GM18907 (cell line): ENCODE results near the gene SBNO1.
A peak's percentile ranks its signal among the peaks of the same experiment; 100 is the strongest.
"Not testable (repeated sequence)": the region's sequence is repeated elsewhere in the genome, so short reads cannot be mapped to it uniquely, and the experiment has no call there.

ENCODE experiments used
- ATAC-seq: cut with Tn5 transposase; IDR thresholded peaks from one replicate; pipeline ENCODE4 v1.9.1; 2021; ENCODE audit warnings: mild to moderate bottlenecking, moderate library complexity; ENCODE audit not compliant: unreplicated experiment

The SBNO1 gene

GRCh38 chr12:123271001-123271668 is 93.5 kb downstream of the SBNO1 start:
- ATAC-seq = peak; percentile 56

DNA sequence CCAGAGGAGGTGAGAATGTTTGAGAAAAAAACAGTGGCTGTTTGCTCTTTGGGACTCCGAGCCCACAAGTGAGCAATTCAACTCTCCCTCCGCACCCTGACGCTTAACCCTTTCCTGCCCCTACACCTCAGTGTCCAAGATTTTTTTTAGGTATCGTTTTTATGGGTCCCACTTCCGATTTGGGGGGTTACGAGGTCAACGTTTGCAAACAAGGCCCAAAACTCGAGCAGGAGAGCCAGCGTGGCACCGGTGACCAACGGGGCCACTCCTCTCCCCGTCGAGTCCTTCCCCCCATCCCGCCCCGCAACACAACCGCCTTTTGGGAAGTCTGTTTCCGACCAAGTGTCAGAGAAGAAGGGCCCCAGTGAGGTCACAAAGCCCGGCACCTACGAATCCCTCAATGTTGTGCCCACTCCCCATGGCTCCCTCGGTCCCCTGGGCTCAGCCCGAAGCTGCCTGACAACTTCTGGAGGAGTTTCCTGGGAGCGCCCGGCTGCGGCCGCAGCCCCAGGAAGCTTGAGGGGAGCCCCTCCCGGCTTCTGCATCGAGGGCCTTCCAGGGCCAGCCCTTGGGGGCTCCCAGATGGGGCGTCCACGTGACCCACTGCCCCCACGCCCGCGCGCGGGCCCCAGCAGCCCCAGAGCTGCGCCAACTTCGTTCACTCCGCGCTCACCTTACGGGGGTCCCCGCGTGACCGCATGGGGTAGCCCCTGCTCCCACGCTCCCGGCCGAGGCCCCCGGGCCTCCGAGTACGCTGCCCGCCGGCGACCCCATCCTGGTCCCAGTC is 94.2 kb downstream of the SBNO1 start:
- peak; percentile 9 for ATAC-seq

DNA sequence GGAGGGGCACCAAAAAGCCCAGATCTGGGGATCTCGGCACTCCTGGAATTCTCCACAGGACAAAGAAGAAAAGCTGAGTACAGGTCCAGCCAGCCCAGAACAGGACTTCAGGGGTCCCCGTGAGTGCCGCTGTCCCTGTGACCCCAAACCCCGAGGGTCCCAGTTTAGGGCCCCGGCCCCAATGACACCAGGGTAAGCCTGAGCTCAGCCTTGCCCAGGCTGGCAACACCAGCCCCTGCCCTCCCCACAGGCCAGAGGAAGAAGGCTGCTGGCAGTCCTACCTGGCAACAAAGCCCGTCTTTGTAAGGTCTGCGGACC is 94.8 kb downstream of the SBNO1 start:
- ATAC-seq = no peak

- ATAC-seq = no peak
Measured at GRCh38 chr12:123269395-123269892, 95.2 kb downstream of the SBNO1 start.

GRCh38 chr12:123268850-123269249 is 95.8 kb downstream of the SBNO1 start:
- no peak for ATAC-seq

DNA sequence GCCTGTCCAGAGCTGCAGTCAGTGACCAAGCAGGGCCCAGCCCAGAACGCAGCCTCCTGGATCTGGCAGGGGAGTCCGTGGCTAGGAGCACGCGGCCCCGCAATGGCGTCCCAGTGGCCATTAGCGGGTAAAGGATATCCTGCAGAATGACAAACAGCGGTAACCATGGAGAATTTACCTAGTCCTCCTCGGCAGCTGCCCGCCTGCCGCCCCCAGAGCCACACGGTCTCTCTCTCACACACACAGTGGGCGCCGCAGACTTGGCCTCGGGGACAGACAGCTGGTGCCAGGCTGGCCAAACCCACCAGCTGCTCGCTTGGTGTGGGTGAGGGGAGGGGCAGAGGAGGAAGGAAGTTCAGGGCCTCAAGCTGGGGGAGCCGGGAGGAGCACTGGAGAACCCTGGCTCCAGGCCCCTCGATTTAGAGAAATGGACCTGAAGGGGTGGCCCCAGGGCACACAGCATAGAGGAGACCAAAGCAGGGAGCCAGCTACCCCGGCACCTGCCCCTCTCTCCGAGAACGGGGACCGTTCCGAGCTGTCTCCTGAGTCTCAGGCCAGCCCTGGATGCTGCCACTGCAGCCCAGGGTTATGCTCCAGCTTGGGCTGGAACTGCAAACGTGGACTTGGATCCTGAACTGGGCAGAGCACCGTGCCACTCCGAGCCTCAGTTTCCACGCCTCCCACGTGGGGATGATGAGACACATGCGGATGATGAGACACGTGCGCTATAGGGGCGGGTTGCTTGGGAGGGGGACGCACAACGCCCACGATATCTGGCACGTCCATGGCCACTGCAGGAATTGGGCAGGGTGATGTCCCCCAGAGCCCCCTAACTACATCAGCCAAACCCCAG is 96.4 kb downstream of the SBNO1 start:
- ATAC-seq = no peak

GRCh38 chr12:123267335-123267920 is 97.2 kb downstream of the SBNO1 start:
- ATAC-seq = no peak

GRCh38 chr12:123266679-123267277 is 97.9 kb downstream of the SBNO1 start:
- no peak for ATAC-seq

GRCh38 chr12:123265851-123266678 is 98.6 kb downstream of the SBNO1 start:
- ATAC-seq = no peak

DNA sequence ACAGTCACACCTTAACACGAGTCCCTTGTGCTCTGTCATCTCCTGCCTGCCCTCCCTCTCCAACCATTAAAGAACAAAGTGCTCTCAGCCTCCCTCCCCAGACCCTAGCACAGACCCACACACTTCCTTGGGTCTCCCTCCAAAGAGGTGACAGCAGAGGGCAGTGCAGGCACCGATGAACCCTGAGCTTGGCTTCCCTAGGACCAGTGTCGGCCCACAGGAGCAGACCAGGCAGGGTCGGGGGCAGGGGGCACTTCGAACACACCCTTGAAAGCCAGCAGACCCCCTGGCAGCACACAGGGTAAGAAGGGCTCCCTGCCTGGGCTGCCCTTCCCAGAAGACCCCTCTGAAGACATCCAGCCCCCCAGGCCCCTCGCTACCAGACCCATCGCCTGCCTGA is 100.0 kb downstream of the SBNO1 start:
- no peak for ATAC-seq

DNA sequence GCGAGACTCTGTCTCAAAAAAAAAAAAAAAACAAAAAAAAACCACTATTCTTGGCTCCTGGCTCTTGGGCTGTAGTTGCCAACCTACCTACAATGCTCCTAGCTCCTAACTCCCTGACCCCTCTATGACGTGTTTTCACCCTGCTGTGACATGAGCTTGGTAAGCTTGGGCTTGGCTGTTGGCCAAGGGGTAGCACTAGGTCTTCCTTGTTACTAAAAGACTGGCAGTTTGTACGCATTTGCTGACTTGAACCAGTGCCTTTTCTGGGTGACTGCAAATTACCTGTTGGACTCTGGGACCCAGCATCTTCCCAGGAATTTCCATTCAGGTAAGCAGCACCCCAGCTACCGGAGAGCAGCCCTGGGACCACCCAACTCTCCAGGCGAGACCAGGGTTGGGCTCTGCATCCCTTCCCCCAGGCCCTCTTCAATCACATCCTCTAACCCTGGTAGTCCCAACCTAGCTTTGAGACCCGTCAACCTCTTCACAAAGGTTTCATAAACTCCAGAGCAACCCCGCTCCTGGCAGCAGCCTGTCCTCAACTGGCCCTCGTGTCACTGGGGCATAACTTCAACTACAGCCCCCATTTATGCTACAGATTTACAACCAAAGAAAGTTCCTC is 101.3 kb downstream of the SBNO1 start:
- no peak for ATAC-seq

GRCh38 chr12:123261196-123261595 is 103.5 kb downstream of the SBNO1 start:
- no peak for ATAC-seq

GRCh38 chr12:123260081-123260480 is 104.6 kb downstream of the SBNO1 start:
- no peak for ATAC-seq

DNA sequence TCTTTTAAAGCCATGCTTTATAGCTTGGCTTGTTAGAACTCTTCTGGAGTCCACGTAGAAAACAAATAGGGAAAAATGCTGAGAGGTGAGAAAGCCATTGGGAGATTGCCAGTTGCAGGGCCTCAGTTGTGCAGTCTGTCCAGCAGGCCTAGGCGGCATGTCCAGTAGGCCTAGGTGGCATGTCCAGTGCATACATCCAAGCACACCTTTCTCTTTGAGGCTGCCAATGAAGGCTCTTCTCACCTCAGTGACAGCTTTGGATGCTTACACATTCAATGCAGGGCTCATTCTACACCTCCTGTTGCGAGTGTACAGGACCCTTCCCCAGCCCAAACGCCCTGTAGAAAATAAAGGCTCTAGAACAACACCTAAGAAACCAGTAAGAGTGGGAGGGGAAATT is 106.1 kb downstream of the SBNO1 start:
- no peak for ATAC-seq

- ATAC-seq = no peak
Measured at GRCh38 chr12:123254853-123255446, 109.7 kb downstream of the SBNO1 start.

- no peak for ATAC-seq
Measured at GRCh38 chr12:123253641-123254459, 110.8 kb downstream of the SBNO1 start.

- not testable (repeated sequence) for ATAC-seq
Measured at GRCh38 chr12:123252365-123252764, 112.3 kb downstream of the SBNO1 start.

GRCh38 chr12:123251403-123252076 is 113.1 kb downstream of the SBNO1 start:
- no peak for ATAC-seq
